ENCODE data around the gene PDLIM4.
A peak's percentile ranks its signal among the peaks of the same experiment; 100 is the strongest.

The PDLIM4 gene

DNA sequence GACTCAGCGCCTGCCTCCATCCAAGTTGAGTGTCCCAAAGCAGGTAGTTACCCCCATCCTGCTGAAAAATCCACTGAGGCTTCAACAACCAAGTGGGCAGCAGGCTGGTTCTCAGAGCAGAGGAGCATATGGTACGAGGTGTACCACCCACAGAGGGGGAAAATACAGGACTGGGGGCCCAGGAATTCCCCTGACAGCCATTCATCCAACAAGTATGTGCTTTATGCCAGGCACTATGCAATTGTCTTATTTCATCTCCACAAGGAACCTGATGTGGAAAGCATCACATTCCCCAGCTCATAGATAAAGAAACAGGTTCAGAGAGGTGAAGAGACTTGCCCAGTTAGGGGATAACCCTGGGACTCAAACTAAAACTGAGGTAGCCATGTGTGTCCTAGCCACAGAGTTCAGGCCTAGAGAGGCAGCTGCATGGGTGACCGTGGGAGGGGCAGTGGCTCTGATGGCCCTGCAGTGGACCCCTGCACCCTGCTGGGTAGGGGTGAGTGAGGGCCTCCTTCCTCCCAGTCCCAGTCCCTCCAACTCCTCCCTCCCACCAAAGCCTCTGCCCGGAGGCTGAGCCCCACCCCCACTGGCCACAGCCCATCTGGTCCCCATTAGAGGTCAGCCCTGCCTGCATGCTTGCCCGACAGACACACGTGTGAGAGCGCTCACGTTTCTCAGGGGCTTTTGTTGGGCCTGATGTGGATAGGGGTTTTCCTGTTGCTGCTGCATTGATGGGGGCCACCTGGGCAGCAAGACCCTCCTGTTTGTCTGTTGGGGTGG, 11.5 kb downstream of the PDLIM4 start:
- no peak for DNase-seq

DNA sequence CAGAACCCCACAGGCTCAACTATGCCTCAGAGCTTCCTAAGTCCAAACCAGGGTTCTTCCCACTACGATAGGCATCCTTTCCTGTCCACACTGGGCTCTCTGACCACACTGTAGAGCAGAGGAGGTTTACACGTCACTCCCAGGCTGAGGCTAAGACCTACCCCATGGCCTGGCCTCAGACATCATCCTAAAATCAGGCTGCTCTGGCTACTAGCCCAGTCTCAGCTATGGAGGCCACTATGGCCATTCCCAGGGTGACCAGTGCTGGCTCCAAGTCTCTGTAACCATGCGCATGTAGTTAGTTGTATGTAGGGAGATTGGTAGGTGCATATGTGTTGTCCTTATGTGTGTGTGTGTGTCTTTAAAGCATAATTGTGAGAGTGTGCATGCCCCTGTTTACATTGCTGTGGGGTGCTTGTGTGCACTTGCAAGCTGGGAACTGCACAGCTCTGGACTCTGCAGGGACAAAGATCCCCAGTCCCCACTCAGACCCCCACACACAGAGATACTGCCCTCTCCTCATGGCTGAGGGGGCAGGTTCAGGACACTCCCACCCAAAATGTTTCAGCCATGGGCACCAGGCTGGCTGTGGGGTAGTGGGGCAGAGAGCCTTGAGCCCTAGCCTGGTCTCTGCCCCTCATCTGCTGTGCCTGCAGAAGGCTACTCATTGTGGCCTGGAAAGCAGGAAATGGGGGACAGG, 12.3 kb downstream of the PDLIM4 start:
- DNase-seq, result no peak

GRCh38 chr5:132270335-132270665, 12.8 kb downstream of the PDLIM4 start:
- DNase-seq, result no peak

DNA sequence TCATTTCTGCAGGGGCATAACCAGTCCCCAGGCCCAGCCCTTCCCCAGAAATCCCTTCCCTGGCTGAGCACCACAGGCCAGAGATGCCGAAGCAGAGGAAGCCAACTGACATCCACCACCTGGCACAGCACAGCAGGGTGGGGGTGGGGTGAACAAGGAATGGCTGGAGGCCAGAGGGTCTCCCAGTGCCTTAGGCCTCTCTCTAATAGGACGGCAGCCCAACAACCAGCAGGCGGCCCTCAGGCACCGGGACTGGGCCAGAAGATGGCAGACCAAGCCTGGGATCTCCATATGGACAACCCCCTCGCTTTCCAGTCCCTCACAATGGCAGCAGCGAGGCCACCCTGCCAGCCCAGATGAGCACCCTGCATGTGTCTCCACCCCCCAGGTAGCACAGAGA, 13.2 kb downstream of the PDLIM4 start:
- DNase-seq, result no peak

DNA sequence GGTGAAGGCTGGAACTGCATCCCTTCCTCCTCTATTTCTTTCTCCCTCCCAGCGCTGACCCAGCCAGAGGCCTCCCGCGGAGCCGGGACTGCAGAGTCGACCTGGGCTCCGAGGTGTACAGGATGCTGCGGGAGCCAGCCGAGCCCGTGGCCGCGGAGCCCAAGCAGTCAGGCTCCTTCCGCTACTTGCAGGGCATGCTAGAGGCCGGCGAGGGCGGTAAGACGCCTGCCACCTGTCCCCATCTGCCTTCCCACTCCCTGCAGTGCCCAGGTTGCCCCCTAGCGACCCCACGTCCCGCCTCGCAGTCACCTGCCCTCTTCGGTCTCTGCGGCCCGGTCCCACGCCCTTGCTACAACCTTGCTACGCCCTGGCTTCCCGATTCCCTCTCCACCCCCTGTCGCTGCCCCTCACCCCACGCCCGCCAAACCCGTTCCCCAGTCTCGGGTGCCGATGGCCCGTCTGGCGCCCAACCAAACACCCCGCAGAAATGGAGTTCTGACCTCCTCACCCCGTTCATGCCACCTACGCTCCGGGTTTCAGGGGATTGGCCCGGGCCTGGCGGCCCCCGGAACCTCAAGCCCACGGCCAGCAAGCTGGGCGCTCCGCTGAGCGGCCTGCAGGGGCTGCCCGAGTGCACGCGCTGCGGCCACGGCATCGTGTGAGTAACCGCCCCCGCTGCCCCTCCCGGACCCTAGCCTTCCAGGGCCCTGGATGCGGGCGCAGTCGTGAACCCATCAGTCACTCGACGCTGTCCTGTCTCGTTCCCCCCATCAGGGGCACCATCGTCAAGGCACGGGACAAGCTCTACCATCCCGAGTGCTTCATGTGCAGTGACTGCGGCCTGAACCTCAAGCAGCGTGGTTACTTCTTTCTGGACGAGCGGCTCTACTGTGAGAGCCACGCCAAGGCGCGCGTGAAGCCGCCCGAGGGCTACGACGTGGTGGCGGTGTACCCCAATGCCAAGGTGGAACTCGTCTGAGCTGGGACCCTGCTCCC, 14.1 kb downstream of the PDLIM4 start:
- no peak for DNase-seq

DNA sequence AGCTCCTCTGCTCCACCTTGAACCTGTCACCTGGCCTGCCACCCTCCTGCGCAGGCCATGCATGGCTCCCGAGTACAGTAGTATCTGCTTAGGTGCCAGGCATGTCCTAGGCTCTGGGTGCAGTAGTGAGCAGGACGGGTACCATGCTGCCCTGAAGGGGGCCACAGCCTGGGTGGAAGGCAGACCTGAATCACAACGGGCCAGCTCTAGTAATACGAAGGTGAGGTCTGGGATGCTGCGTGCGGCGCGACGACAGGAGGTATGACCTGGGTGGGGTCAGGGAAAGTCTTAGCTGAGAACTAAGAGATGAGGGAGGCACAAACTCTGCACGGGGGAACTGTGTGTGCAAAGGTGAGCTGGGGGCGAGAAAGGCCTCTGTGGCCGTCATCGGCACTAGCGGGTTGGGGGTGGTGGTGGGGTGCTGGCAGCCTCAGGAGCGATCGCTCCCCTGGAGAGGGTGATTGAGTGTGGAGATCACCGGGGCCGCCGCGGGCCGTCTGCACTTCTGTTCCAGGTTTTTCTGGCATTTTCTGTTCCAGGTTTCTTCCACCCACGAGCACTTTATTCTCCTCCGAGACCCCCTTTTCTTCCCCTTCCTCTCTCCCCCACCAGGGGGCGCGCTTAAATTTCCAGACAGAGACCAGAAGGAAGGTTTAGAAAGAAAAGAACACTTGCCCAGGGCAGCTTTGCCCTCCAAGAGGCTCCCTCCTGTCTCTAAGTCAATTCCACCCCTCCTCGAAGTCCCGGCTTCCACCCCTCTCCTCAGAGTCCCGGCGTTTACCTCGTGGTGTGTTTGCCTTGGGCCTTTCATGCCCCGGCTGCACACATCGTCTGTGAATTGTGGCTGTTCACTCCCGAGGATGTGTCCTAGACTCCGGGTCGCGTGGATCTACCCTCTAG, 15.1 kb downstream of the PDLIM4 start:
- peak; percentile 9 for DNase-seq

DNA sequence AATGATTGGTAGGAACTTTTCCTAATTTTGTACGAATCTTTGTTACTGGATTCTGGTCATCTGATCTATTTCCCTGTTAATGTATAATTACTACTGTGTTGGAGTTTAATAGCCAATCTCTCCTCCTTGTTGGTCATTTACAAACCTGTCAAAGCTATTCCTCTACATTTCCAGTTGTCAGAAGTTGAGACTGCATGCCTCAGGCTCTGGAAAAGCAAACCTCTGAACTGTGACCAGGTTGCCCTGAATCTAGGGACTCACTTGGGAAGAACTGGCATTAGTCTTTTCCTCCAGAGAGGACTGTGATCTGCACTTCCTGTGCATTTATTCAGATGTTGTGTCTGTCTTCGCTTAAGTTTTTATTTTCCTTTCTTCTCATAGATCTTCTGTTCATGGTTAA, 16.1 kb downstream of the PDLIM4 start:
- DNase-seq, result no peak

GRCh38 chr5:132274050-132274792, 16.7 kb downstream of the PDLIM4 start:
- no peak for DNase-seq

DNA sequence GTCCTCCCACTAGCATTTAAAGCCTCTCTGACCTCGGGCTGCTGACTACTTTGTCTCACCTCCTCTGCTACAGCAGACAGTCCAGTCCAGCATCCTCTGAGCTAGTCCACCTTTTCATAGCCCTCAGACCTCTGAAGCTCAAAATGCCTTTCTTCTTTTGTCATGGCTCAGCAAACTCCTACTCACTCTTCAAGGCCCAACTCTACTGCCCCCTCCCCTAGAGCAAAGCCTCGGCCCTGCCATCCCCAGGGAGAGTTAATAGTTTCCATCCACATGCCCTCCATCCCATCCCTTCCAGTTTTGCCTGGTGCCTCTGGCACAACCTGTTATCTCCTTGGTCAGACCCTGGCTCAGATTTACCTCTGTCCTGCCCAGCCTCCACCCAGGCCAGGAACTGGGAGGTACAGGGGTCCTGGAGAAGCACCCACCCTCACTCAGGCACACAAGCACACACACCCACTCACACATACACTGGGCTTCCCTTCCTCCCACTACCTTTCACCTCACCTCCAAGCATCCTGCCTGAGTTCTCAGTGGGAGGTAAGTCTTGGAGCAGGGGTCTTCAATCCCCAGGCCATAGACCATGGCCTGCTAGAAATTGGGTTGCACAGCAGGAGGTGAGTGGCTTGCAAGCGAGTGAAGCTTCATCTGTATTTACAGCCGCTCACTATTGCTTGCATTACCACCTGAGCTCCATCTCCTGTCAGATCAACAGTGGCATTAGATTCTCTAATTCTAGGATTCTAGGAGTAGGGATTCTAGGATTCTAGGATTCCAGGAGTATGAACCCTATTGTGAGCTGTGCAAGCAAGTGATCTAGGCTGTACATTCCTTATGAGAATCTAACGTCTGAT, 18.1 kb downstream of the PDLIM4 start:
- DNase-seq, result no peak

GRCh38 chr5:132277256-132277655, 19.8 kb downstream of the PDLIM4 start:
- DNase-seq, result no peak

DNA sequence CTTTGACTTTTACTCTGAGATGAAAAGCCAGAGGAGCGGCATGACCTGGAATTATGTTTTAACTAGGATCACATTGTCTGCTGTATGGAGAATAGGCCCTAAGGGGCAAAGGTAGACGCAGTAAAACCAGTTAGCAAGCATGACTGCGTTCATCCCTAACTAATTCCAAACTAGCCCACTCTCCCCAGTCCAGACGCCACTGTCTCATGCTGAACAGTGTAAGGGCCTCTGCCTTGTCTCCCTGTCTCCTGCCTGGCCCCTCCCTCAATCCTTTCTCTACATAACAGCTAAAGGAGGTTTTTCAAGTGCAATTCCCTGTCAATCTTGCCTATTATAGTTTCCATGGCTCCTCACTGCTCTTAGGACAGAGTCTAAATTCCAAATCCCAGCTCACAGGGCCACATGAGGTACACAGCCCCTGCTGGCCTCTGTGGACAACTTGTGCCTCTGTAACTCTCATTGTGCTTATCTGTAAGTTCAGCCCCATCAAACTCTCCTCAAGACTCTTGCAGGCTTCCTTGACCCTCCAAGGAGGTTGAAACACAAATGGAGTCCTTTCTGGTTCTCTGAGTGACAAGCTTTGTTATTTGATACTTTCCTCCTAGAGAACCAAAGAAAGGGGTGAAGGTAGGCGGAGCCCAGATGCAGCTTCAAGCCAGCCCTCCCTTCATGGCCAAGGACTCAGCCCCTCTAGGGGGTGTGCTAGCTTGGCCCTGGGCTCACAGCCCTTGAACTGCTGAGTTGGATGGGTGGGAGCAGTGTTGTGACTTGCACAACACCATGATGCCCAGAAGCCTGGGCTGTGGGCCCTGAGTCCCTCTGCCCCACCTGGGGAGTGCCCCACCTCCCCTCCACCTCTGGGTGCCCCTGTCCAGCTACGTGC, 20.7 kb downstream of the PDLIM4 start:
- DNase-seq, result no peak

DNA sequence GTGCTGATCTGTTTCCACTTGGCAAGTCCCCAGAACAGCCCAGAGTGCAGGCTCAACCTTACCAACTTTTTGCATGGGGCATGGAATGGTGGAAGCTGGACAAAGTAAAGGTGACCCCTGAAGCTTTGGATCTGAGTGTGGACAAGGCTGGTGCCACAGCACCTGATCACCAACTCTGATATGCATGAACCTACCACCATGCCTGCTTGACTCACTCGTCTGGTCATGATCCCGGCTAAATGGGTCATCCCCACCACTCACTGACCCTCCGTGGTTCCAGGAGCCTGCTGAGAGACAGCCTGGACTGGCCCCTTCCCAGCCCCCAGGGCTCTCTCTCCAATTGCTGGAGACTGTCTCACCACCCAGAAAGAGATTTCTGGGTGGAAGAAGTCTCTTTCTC, 22.3 kb downstream of the PDLIM4 start:
- no peak for DNase-seq

DNA sequence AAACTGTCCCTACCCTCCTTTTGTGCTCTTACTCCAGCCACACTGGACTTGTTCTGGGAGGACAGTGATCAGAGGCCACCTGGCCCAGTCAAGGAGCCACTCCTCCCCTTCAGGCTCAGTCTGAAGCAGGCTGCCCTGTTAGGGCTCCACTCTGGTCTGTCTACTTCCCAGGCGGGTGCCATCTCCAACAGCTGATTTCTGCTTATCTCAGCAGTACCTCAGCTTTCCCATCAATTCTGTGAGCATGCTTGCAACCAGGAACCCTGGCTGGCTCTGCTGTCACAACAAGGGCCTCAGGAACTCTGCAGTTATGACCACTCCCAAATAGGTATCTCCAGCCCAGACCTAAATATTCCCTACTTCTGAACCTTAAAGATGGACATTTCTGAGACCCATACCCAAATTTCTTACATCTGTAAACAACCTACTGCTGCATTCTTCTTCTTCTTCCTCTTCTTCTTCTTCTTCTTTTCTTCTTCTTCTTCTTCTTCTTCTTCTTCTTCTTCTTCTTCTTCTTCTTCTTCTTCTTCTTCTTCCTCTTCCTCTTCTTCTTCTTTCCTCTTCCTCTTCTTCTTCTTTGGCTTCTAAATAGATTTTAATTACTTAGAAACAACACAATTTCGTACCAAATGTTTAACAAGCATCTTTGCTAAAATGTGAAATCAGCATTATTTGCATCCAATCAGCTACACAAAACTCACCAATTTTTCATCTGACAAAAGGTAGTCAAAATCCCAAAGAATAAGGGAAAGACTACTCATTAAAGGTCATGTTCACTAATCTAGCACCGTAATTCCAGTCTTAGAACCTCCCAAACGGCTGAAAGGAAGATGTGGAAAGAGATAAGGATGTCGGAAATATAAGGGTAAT, 23.1 kb downstream of the PDLIM4 start:
- no peak for DNase-seq

DNA sequence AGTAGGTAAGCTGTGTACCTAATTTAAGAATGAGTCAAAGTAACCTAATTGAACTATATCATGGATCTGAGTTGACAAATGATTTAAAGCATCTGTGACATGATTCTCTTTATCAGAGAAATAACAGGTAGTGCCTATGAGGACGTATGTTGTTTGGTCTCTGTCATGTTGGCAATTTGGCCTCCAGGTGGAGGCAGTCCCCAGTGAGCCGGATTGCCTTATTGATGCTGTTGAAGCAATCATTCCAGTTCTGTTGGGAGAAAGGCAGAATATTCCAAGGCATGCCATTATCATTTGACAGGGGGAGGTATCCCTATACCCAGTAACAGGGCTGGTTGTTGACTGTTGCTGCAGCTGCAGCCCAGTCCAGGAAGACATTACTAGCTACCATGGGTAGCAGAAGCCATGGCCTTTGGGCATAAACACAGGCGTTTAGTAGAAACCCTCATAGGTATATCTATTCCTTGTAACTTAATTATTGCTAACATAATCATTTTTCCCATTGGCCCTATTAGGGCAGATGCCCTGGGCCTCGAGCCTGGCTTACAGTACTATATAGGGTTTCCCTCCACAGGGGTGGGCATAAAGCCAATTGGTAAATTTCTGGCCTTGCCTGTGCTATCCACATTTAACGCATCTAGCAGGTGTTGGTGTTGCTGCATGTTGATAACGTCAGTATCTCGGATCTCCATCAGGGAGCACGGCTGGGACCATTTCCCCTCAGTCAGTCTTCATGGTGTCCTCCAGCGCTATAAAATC, 24.5 kb downstream of the PDLIM4 start:
- DNase-seq, result no peak

GRCh38 chr5:132283423-132284043, 26.0 kb downstream of the PDLIM4 start:
- no peak for DNase-seq

- no peak for DNase-seq
These were observed 31.6 kb downstream of the PDLIM4 start for GRCh38 chr5:132289097-132289496.

DNA sequence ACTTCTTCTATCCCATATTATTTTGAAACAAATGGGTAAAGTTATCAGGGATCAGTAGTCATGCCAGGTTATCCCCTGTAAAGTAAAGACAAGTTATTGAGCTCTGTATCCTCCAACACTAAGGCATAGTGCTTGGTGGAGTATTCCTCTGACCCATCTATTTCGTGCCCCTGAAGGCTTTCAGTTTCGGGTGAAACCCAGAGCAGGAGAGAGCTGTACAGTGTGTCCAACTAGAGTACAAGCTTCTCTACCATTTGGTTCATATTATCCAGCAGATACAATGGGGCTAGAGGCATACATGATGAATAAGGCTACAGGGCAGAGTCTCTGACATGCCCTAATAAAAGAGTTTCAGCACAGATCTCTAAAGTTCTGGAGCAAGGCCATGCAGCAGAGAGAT, 33.5 kb downstream of the PDLIM4 start:
- DNase-seq, result no peak
